Measurements from ENCODE around the gene PLCXD1. TPM values are rescaled to one million over a fixed set of nuclear protein-coding genes. Genes with fewer than 3 reads are reported as not detected.

Gene PLCXD1
- total RNA-seq, 4 donors from 2014 or later = 22.4 to 78.3 (median 54.2) TPM

GRCh38 chrX:337331-337831 is 56.2 kb downstream of the PLCXD1 start:
- TF ChIP-seq CTCF (IDR thresholded peaks at IDR 0.05) (no peak), POLR2A (IDR thresholded peaks at IDR 0.05) (no peak), POLR2AphosphoS5 (IDR thresholded peaks at IDR 0.05) (no peak), EP300 (IDR thresholded peaks at IDR 0.05) (no peak)
- Histone ChIP-seq H3K4me3 (no peak overlapping the region), H3K9me3 (no peaks in the 10 kb centered on the region), H3K4me1 (no peaks in the 10 kb centered on the region), H3K36me3 (peaks cover 62% of the 10 kb centered on the region), H3K27me3 (no peaks in the 10 kb centered on the region), H3K27ac (no peak overlapping the region)
- no peak for DNase-seq (ENCODE audit: low spot score in 2 of 2)
- whole genome bisulfite sequencing = 74% methylated on average over 12 of the region's 38 CpGs

GRCh38 chrX:338281-338835 is 57.2 kb downstream of the PLCXD1 start:
- no peak for TF ChIP-seq POLR2AphosphoS5 (IDR thresholded peaks at IDR 0.05)
- TF ChIP-seq POLR2A (IDR thresholded peaks at IDR 0.05) = no peak
- TF ChIP-seq EP300 (IDR thresholded peaks at IDR 0.05) = no peak
- no peak for TF ChIP-seq CTCF (IDR thresholded peaks at IDR 0.05)
- peaks cover 56% of the 10 kb centered on the region for H3K36me3 ChIP-seq
- no peak overlapping the region for H3K4me3 ChIP-seq
- WGBS = 93% methylated on average over 40 of the region's 53 CpGs
- H3K27me3 ChIP-seq = no peaks in the 10 kb centered on the region
- H3K4me1 ChIP-seq = no peaks in the 10 kb centered on the region
- no peak overlapping the region for H3K27ac ChIP-seq
- no peak for DNase-seq (ENCODE audit: low spot score in 2 of 2)
- no peaks in the 10 kb centered on the region for H3K9me3 ChIP-seq

- no peak for DNase-seq (ENCODE audit: low spot score in 2 of 2)
- WGBS = 97% methylated on average over 37 of the region's 44 CpGs
- Histone ChIP-seq H3K4me1 (no peaks in the 10 kb centered on the region), H3K27ac (no peak overlapping the region), H3K27me3 (no peaks in the 10 kb centered on the region), H3K4me3 (no peak overlapping the region), H3K9me3 (no peaks in the 10 kb centered on the region), H3K36me3 (peaks cover 50% of the 10 kb centered on the region)
- TF ChIP-seq POLR2AphosphoS5 (IDR thresholded peaks at IDR 0.05) (no peak), EP300 (IDR thresholded peaks at IDR 0.05) (no peak), CTCF (IDR thresholded peaks at IDR 0.05) (no peak), POLR2A (IDR thresholded peaks at IDR 0.05) (no peak)
These were observed 57.7 kb downstream of the PLCXD1 start for GRCh38 chrX:338836-339400.

- Histone ChIP-seq H3K9me3 (no peaks in the 10 kb centered on the region), H3K36me3 (peaks cover 50% of the 10 kb centered on the region), H3K4me3 (no peak overlapping the region), H3K4me1 (no peaks in the 10 kb centered on the region), H3K27me3 (no peaks in the 10 kb centered on the region), H3K27ac (no peak overlapping the region)
- WGBS = 93% methylated on average over 15 of the region's 24 CpGs
- TF ChIP-seq EP300 (IDR thresholded peaks at IDR 0.05) = no peak
- TF ChIP-seq POLR2AphosphoS5 (IDR thresholded peaks at IDR 0.05) = no peak
- TF ChIP-seq CTCF (IDR thresholded peaks at IDR 0.05) = no peak
- TF ChIP-seq POLR2A (IDR thresholded peaks at IDR 0.05) = no peak
- DNase-seq (ENCODE audit: low spot score in 2 of 2) = peak in 1 of 2 donors; percentile 75
These were observed 58.9 kb downstream of the PLCXD1 start for GRCh38 chrX:340121-340520.

GRCh38 chrX:340641-341423 is 59.7 kb downstream of the PLCXD1 start:
- Histone ChIP-seq H3K4me3 (no peak overlapping the region), H3K9me3 (no peaks in the 10 kb centered on the region), H3K4me1 (no peaks in the 10 kb centered on the region), H3K36me3 (peaks cover 53% of the 10 kb centered on the region), H3K27me3 (no peaks in the 10 kb centered on the region), H3K27ac (no peak overlapping the region)
- DNase-seq (ENCODE audit: low spot score in 2 of 2) = peak; percentile 55 to 68
- no peak for TF ChIP-seq EP300 (IDR thresholded peaks at IDR 0.05)
- 98% methylated on average over 25 of the region's 52 CpGs for WGBS
